Suprapubic skin (tissue), 4 donors: ENCODE data around the gene NR3C1. TPM values are rescaled to one million over a fixed set of nuclear protein-coding genes. Genes with fewer than 3 reads are reported as not detected.

Experiments used
- DNase-seq, 2 donors: peaks; one replicate each; pipeline ENCODE4 v3.0.0-alpha.2; 2019; ENCODE audit warnings: low spot score in 2 of 2
- H3K27ac ChIP-seq: fragments of 200-600 bp; sonication (generic); one replicate; pipeline ENCODE4 v1.5.1; 2019
- H3K27me3 ChIP-seq: fragments of 200-600 bp; sonication (generic); one replicate; pipeline ENCODE4 v1.5.1; 2019
- H3K36me3 ChIP-seq: fragments of 200-600 bp; sonication (generic); one replicate; pipeline ENCODE4 v1.5.1; 2019
- H3K4me1 ChIP-seq: fragments of 200-600 bp; sonication (generic); one replicate; pipeline ENCODE4 v1.5.1; 2019
- H3K4me3 ChIP-seq: fragments of 200-600 bp; sonication (generic); one replicate; pipeline ENCODE4 v1.5.1; 2019; ENCODE audit warnings: mild to moderate bottlenecking
- H3K9me3 ChIP-seq: fragments of 200-600 bp; sonication (generic); one replicate; pipeline ENCODE4 v1.5.1; 2019
- CTCF ChIP-seq, 2 donors: fragments of 200-600 bp in 1 of 2; fragments of 450-650 bp in 1 of 2; sonication (generic) in 1 of 2; IDR thresholded peaks; one replicate each; pipeline ENCODE4 v1.5.1; 2016 to 2019; ENCODE audit warnings: antibody characterized with exemption in 2 of 2, mild to moderate bottlenecking in 1 of 2, moderate library complexity in 1 of 2
- EP300 ChIP-seq: sonication (generic); formaldehyde crosslinking; IDR thresholded peaks from one replicate; pipeline ENCODE4 v1.6.1; 2017; ENCODE audit warnings: antibody characterized with exemption
- POLR2A ChIP-seq, 2 donors: fragments of 450-650 bp; IDR thresholded peaks; one replicate each; pipeline ENCODE4 v1.6.1; 2017; ENCODE audit warnings: antibody characterized with exemption in 2 of 2, mild to moderate bottlenecking in 2 of 2, moderate library complexity in 2 of 2
- POLR2AphosphoS5 ChIP-seq, 3 donors: sonication (generic); formaldehyde crosslinking; IDR thresholded peaks; one replicate each; pipeline ENCODE4 v1.6.1; 2017; ENCODE audit warnings: antibody characterized with exemption in 3 of 3
- WGBS: methylation state at CpG from one replicate; pipeline ENCODE4 v1.1.5; 2018; 5-methylcytosine and 5-hydroxymethylcytosine counted together
- total RNA-seq, 4 donors: library from RNA; depleted of rRNA; stranded (reverse); fragments of >200 nt; gene quantifications; one replicate each; pipeline ENCODE4 v1.1.0, GENCODE V29; 2016

The NR3C1 gene
- total RNA-seq, 4 donors from 2014 or later = 50.4 to 68.8 (median 56.5) TPM

GRCh38 chr5:143318833-143319232 is 84.7 kb downstream of the NR3C1 start:
- Histone ChIP-seq H3K27ac (no peak overlapping the region), H3K27me3 (no peaks in the 10 kb centered on the region), H3K4me3 (no peak overlapping the region), H3K9me3 (no peaks in the 10 kb centered on the region), H3K4me1 (peaks cover 43% of the 10 kb centered on the region), H3K36me3 (no peaks in the 10 kb centered on the region)
- TF ChIP-seq POLR2A (IDR thresholded peaks at IDR 0.05) (no peak), POLR2AphosphoS5 (IDR thresholded peaks at IDR 0.05) (no peak), CTCF (IDR thresholded peaks at IDR 0.05) (no peak), EP300 (no peak)
- WGBS = 83% methylated on average over 1 of the region's 1 CpG
- no peak for DNase-seq

DNA sequence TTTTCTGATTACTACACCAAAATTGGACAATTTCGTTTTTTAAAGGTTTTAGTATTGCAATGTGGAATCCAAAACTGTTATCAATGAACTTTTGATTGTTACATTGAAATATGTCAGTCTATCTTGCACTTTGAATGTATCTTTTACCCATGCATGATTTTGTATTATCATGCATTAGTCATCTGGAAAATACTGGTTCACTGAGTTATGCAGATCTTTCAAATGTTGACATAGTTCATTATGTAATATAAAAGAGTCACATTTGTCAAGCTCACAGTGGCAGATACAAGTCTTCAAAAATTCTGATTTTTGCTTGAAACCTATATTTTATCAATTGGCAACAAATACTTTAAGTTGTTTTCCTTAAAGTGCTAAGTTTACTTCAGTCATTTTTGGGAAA is 85.2 kb downstream of the NR3C1 start:
- 78% methylated on average over 1 of the region's 1 CpG for WGBS
- H3K27me3 ChIP-seq = no peaks in the 10 kb centered on the region
- H3K4me3 ChIP-seq = no peak overlapping the region
- H3K9me3 ChIP-seq = no peaks in the 10 kb centered on the region
- TF ChIP-seq POLR2AphosphoS5 (IDR thresholded peaks at IDR 0.05) (no peak), POLR2A (IDR thresholded peaks at IDR 0.05) (no peak), EP300 (no peak), CTCF (IDR thresholded peaks at IDR 0.05) (no peak)
- H3K36me3 ChIP-seq = no peaks in the 10 kb centered on the region
- H3K4me1 ChIP-seq = peaks cover 42% of the 10 kb centered on the region
- H3K27ac ChIP-seq = no peak overlapping the region
- DNase-seq = no peak

DNA sequence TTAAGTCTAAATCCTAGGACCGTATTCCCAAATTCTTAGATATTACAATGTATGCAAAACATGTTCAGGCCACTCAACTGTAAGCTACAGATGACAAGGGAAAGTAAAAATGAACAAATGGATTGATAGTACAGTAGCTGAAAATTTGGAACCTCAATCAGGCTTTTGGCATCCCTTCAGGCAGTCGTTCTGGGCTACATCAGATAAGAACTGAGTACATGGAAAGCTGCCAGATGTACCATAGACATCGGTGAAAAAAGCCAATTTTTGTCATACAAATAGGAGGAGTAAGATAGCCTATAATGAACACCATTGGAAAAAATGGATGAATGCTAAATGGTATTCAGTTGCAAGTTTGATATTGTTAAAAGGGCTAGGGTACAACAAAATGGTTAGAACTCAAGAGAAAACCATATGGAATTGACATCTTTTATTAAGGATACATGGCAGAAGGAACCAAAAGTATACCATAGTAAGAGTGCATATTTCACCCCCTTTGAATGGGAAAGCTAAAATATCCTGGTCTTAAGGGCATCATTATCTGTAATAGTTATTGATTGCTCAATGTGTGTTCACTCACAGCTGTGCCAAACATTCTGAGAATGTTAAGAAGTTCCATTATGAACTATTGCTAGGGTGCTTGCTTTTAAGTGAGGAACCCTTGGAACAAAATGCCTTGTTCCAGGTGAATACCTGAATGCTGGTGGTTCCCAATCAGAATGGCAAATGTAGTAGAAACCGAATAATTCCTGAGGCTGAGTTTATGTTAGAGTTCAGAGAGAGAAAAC is 86.4 kb downstream of the NR3C1 start:
- peaks cover 37% of the 10 kb centered on the region for H3K4me1 ChIP-seq
- H3K27ac ChIP-seq = no peak overlapping the region
- H3K9me3 ChIP-seq = no peaks in the 10 kb centered on the region
- no peak overlapping the region for H3K4me3 ChIP-seq
- no peaks in the 10 kb centered on the region for H3K27me3 ChIP-seq
- no peak for TF ChIP-seq POLR2AphosphoS5 (IDR thresholded peaks at IDR 0.05)
- no peak for TF ChIP-seq EP300
- TF ChIP-seq POLR2A (IDR thresholded peaks at IDR 0.05) = no peak
- TF ChIP-seq CTCF (IDR thresholded peaks at IDR 0.05) = no peak
- H3K36me3 ChIP-seq = peaks cover 9% of the 10 kb centered on the region
- 35% methylated on average over 4 of the region's 4 CpGs for WGBS
- no peak for DNase-seq

GRCh38 chr5:143316337-143316736 is 87.1 kb downstream of the NR3C1 start:
- no peaks in the 10 kb centered on the region for H3K27me3 ChIP-seq
- no peak for DNase-seq
- no peaks in the 10 kb centered on the region for H3K9me3 ChIP-seq
- H3K27ac ChIP-seq = no peak overlapping the region
- H3K36me3 ChIP-seq = peaks cover 14% of the 10 kb centered on the region
- 88% methylated on average over 6 of the region's 6 CpGs for WGBS
- no peak for TF ChIP-seq POLR2A (IDR thresholded peaks at IDR 0.05)
- peaks cover 37% of the 10 kb centered on the region for H3K4me1 ChIP-seq
- no peak overlapping the region for H3K4me3 ChIP-seq

GRCh38 chr5:143315929-143316328 is 87.6 kb downstream of the NR3C1 start:
- Histone ChIP-seq H3K27me3 (no peaks in the 10 kb centered on the region), H3K27ac (no peak overlapping the region), H3K9me3 (no peaks in the 10 kb centered on the region), H3K4me1 (peaks cover 37% of the 10 kb centered on the region), H3K4me3 (no peak overlapping the region), H3K36me3 (peaks cover 14% of the 10 kb centered on the region)
- WGBS = 83% methylated on average over 6 of the region's 6 CpGs
- no peak for DNase-seq
- TF ChIP-seq EP300 (no peak), CTCF (IDR thresholded peaks at IDR 0.05) (no peak), POLR2A (IDR thresholded peaks at IDR 0.05) (no peak), POLR2AphosphoS5 (IDR thresholded peaks at IDR 0.05) (no peak)
